ENCODE measurements around the gene NDUFB4.

GRCh38 chr3:120572027-120572426 is 24.1 kb upstream of the NDUFB4 start:
- no peak for TF ChIP-seq CTCF (IDR thresholded peaks at IDR 0.05; ENCODE audit: low read length)
- TF ChIP-seq EZH2 (optimal IDR thresholded peaks at IDR 0.05; ENCODE audit: low read depth, low read length), result no peak
